Fibroblast of lung (primary cell): ENCODE results near the gene ADCY2. TPM values are rescaled to one million over a fixed set of nuclear protein-coding genes. Genes with fewer than 3 reads are reported as not detected.

ENCODE experiments used
- DNase-seq, 2 donors: peaks; one replicate each; pipeline versions ENCODE4 v3.0.0 to v3.0.0-alpha.2; 2010; ENCODE audit warnings: low read depth in 2 of 2
- H2AFZ ChIP-seq: 2 replicates; pipeline ENCODE4 v1.5.1; 2012; ENCODE audit warnings: low read length, control low read depth, inconsistent platforms
- H3K27ac ChIP-seq: 2 replicates; pipeline ENCODE4 v1.5.1; 2011; ENCODE audit warnings: low read length, control low read depth; ENCODE audit not compliant: insufficient read depth
- H3K27me3 ChIP-seq: 2 replicates; pipeline ENCODE4 v1.5.1; 2011; ENCODE audit warnings: mild to moderate bottlenecking, low read length; ENCODE audit not compliant: control insufficient read depth, insufficient read depth
- H3K36me3 ChIP-seq: 2 replicates; pipeline ENCODE4 v1.5.1; 2011; ENCODE audit warnings: low read length; ENCODE audit not compliant: control insufficient read depth, insufficient read depth
- H3K4me1 ChIP-seq: 2 replicates; pipeline ENCODE4 v1.5.1; 2011; ENCODE audit warnings: low read length; ENCODE audit not compliant: control insufficient read depth, insufficient read depth; ENCODE audit errors: extremely low read depth
- H3K4me2 ChIP-seq: 2 replicates; pipeline ENCODE4 v1.5.1; 2011; ENCODE audit warnings: low read length, control low read depth; ENCODE audit not compliant: insufficient read depth; ENCODE audit errors: extremely low read depth
- H3K4me3 ChIP-seq, 4 experiments: fragments of 200-600 bp in 1 of 4; sonication (generic) in 1 of 4; replicated peaks in 1 of 4; 2 replicates each; pipeline ENCODE4 v1.5.1; 2011 to 2016; ENCODE audit warnings: low read length in 4 of 4, low read depth in 3 of 4, mild to moderate bottlenecking in 3 of 4, control low read depth in 2 of 4, inconsistent platforms in 1 of 4, mixed read lengths in 1 of 4; ENCODE audit not compliant: insufficient read depth in 1 of 4; ENCODE audit errors: control extremely low read depth in 1 of 4
- H3K79me2 ChIP-seq: 2 replicates; pipeline ENCODE4 v1.5.1; 2012; ENCODE audit warnings: mild to moderate bottlenecking, low read length, inconsistent platforms; ENCODE audit not compliant: control insufficient read depth, insufficient read depth
- H3K9ac ChIP-seq: 2 replicates; pipeline ENCODE4 v1.5.1; 2011; ENCODE audit warnings: mild to moderate bottlenecking, low read length, control low read depth; ENCODE audit not compliant: insufficient read depth
- H3K9me3 ChIP-seq: 2 replicates; pipeline ENCODE4 v1.5.1; 2012; ENCODE audit warnings: low read depth, low read length; ENCODE audit not compliant: control insufficient read depth, insufficient read depth
- H4K20me1 ChIP-seq: 2 replicates; pipeline ENCODE4 v1.5.1; 2011; ENCODE audit warnings: low read length; ENCODE audit not compliant: control insufficient read depth, insufficient read depth; ENCODE audit errors: extremely low read depth
- EZH2 ChIP-seq: IDR thresholded peaks from 2 replicates; pipeline ENCODE4 v1.5.1; 2012; ENCODE audit warnings: low read length, control low read depth, mild to moderate bottlenecking; ENCODE audit errors: missing control alignments
- polyA plus RNA-seq, 2 donors: library from polyadenylated mRNA; depleted of rRNA in 1 of 2; stranded (reverse) in 1 of 2; unstranded in 1 of 2; fragments of >200 nt; gene quantifications; 2 replicates each; pipeline ENCODE4 v1.2.1, GENCODE V29; 2011 to 2012; ENCODE audit warnings: missing spikeins in 1 of 2
- total RNA-seq: library from RNA; depleted of rRNA; stranded (reverse); fragments of >200 nt; gene quantifications from 2 replicates; pipeline ENCODE4 v1.2.1, GENCODE V29; 2014
- TF ChIP-seq, protein P1 (sequence below), 2 donors: IDR thresholded peaks in 1 of 2; conservative IDR thresholded peaks in 1 of 2; 1 replicate in 1 of 2; 2 replicates in 1 of 2; pipeline ENCODE4 v1.5.1; 2011 to 2012; ENCODE audit warnings: low read length in 2 of 2, control low read depth in 1 of 2, inconsistent platforms in 1 of 2, low read depth in 1 of 2, mild to moderate bottlenecking in 1 of 2

Gene ADCY2
- total and polyA plus RNA-seq, 2 donors (not counting 1 experiment from before 2014, with no cell fraction given) = under 0.01 to 0.05 TPM

DNA sequence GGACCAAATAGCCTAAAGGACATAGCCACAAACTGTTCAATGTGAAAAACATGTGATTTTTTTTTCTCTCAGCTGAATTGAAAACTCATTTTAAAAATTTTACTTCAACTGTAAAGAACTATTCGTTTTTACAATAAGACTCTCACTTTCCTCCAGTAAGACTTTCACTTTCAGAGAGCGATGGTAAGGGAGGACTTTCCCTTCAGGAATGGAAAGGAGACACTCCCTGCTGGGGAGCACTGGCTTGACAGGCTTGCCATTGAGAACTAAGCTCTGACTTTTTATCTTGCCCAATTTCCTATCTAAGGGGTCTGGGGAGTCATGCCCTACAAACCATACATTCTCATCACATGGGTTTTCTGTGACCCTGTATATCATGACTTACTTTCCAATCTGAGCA, 268.3 kb downstream of the ADCY2 start:
- TF ChIP-seq EZH2 = no peak
- TF ChIP-seq, protein P1, sequence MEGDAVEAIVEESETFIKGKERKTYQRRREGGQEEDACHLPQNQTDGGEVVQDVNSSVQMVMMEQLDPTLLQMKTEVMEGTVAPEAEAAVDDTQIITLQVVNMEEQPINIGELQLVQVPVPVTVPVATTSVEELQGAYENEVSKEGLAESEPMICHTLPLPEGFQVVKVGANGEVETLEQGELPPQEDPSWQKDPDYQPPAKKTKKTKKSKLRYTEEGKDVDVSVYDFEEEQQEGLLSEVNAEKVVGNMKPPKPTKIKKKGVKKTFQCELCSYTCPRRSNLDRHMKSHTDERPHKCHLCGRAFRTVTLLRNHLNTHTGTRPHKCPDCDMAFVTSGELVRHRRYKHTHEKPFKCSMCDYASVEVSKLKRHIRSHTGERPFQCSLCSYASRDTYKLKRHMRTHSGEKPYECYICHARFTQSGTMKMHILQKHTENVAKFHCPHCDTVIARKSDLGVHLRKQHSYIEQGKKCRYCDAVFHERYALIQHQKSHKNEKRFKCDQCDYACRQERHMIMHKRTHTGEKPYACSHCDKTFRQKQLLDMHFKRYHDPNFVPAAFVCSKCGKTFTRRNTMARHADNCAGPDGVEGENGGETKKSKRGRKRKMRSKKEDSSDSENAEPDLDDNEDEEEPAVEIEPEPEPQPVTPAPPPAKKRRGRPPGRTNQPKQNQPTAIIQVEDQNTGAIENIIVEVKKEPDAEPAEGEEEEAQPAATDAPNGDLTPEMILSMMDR (conservative IDR thresholded peaks at IDR 0.05 in 1 of 2, IDR thresholded peaks at IDR 0.05 in 1 of 2; ENCODE audit: low read depth in 1 of 2, low read length in 2 of 2) = no peak
- Histone ChIP-seq H3K36me3 (no peaks in the 10 kb centered on the region), H3K9ac (no peak overlapping the region), H3K27me3 (no peaks in the 10 kb centered on the region), H2AFZ (no peak overlapping the region), H3K9me3 (no peaks in the 10 kb centered on the region), H3K79me2 (no peaks in the 10 kb centered on the region), H3K27ac (no peak overlapping the region), H3K4me3 (no peak overlapping the region), H3K4me1 (no peaks in the 10 kb centered on the region), H4K20me1 (no peaks in the 10 kb centered on the region), H3K4me2 (no peak overlapping the region)
- DNase-seq = no peak

DNA sequence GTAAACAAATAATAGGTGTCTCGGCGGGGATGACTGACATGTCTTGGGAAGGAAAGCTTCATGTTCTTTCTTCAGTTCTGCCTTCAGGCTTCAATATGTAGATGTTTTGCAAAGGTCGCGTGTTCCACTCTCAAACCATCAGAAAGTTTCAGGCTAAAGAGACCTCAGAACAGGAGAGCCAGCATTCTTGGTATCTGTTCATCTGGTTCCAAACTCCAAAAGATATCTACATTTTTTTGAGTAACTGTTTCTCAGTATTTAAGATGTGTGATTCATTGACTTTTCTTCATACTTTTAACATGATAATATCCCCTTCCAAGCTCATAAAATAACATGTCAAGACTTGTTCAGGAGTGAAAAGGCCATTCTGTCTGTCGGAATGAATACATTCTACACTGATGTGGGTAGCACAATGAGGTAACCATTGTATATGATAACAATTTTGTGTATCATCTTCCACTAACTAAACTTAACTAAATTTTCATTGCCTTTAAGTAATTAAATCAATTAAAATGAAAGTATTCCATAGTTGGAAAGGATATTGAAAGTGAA, 271.4 kb downstream of the ADCY2 start:
- Histone ChIP-seq H3K4me1 (no peaks in the 10 kb centered on the region), H3K27ac (no peak overlapping the region), H2AFZ (no peak overlapping the region), H3K4me2 (no peak overlapping the region), H3K36me3 (no peaks in the 10 kb centered on the region), H3K9ac (no peak overlapping the region), H3K9me3 (no peaks in the 10 kb centered on the region), H3K79me2 (no peaks in the 10 kb centered on the region), H3K4me3 (no peak overlapping the region), H3K27me3 (no peaks in the 10 kb centered on the region), H4K20me1 (no peaks in the 10 kb centered on the region)
- peak in 1 of 2 donors; percentile 32 for DNase-seq
- no peak for TF ChIP-seq EZH2
- TF ChIP-seq, protein P1 (conservative IDR thresholded peaks at IDR 0.05 in 1 of 2, IDR thresholded peaks at IDR 0.05 in 1 of 2; ENCODE audit: low read depth in 1 of 2, low read length in 2 of 2) = no peak

DNA sequence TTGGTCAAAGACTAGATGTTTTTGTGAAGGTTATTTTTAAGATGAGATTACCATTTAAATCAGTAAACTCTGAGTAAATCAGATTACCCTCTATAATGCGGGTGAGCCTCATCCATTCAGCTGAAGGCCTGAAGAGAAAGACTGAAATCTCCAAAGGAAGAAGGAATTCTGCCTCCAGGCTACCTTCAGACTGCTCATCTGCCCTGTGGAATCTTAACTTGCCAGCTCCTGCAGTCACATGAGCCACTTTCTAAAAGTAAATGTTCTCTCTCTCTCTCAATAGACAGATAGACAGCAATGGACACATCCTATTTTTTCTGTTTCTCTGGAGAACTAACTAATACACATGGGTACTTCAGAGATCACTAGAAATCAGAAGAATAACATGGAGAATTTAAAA, 272.2 kb downstream of the ADCY2 start:
- no peaks in the 10 kb centered on the region for H3K79me2 ChIP-seq
- H3K4me3 ChIP-seq = no peak overlapping the region
- TF ChIP-seq EZH2 = no peak
- TF ChIP-seq, protein P1 (conservative IDR thresholded peaks at IDR 0.05 in 1 of 2, IDR thresholded peaks at IDR 0.05 in 1 of 2; ENCODE audit: low read depth in 1 of 2, low read length in 2 of 2) = no peak
- no peaks in the 10 kb centered on the region for H3K9me3 ChIP-seq
- H3K9ac ChIP-seq = no peak overlapping the region
- no peak for DNase-seq
- no peak overlapping the region for H3K27ac ChIP-seq
- H3K4me1 ChIP-seq = no peaks in the 10 kb centered on the region
- H3K27me3 ChIP-seq = no peaks in the 10 kb centered on the region
- no peaks in the 10 kb centered on the region for H3K36me3 ChIP-seq
- no peak overlapping the region for H3K4me2 ChIP-seq
- no peak overlapping the region for H2AFZ ChIP-seq
- H4K20me1 ChIP-seq = no peaks in the 10 kb centered on the region
